BLaER1 (cell line): ENCODE measurements around the gene STK35.

Experiments used
- H3K27ac ChIP-seq: shearing (Covaris generic); formaldehyde crosslinking; 2 replicates; pipeline ENCODE4 v1.8.1; 2022
- H3K27me3 ChIP-seq: shearing (Covaris generic); formaldehyde crosslinking; 2 replicates; pipeline ENCODE4 v1.8.1; 2022
- H3K36me3 ChIP-seq: shearing (Covaris generic); formaldehyde crosslinking; 2 replicates; pipeline ENCODE4 v1.8.1; 2022
- H3K4me1 ChIP-seq: shearing (Covaris generic); formaldehyde crosslinking; 2 replicates; pipeline ENCODE4 v1.8.1; 2022
- H3K4me2 ChIP-seq: shearing (Covaris generic); formaldehyde crosslinking; 2 replicates; pipeline ENCODE4 v1.8.1; 2022
- H3K4me3 ChIP-seq: shearing (Covaris generic); formaldehyde crosslinking; 2 replicates; pipeline ENCODE4 v1.8.1; 2022
- H3K9ac ChIP-seq: shearing (Covaris generic); formaldehyde crosslinking; 2 replicates; pipeline ENCODE4 v1.8.1; 2022
- H3K9me3 ChIP-seq: shearing (Covaris generic); formaldehyde crosslinking; 2 replicates; pipeline ENCODE4 v1.8.1; 2022
- H4K20me1 ChIP-seq: shearing (Covaris generic); formaldehyde crosslinking; 2 replicates; pipeline ENCODE4 v1.8.1; 2022
- Cebpa-rat ChIP-seq: shearing (Covaris generic); IDR thresholded peaks from 2 replicates; pipeline ENCODE4 v1.8.1; 2022

Gene STK35

DNA sequence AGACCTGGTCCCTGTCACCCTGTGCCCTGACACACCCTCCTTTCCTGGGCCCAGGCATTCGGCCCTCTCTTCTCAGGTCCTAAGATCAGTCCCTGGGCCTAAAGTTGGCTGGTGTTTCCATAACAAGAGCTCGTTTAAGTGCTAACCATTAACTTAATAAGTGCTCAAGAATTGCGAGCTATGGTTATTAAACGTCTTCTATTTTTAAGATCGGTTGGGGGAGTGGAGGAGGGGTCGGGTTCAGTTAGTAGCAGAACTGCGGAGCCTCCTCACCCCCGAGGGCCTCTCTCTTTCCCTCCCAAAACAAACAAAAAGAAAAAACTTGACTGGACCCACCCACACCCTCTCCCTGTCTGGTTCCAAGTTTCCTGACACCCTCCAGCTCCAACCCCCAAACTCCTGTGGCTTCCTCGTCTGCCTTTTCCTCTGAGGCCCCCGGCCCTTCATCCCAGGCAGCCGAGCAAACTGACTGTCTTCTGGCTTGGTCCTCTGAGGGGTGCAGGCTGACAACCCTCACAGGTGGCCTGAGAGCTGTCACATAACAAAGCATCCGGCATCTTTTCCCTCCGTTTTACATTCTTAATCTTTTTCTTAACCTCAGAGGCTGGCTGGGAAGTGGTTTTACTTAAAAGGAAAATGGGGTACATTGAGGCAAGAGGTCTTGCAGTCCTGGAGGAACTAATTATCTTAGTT, 2.0 kb downstream of the STK35 start:
- Histone ChIP-seq H3K27me3 (no peaks in the 10 kb centered on the region), H3K4me3 (peak overlapping the region; percentile 96), H3K36me3 (peaks cover 38% of the 10 kb centered on the region), H3K9ac (peak overlapping the region; percentile 98), H4K20me1 (peaks cover 59% of the 10 kb centered on the region), H3K4me1 (peaks cover 54% of the 10 kb centered on the region), H3K4me2 (peak overlapping the region; percentile 95), H3K27ac (peak overlapping the region; percentile 99), H3K9me3 (no peaks in the 10 kb centered on the region)
- TF ChIP-seq Cebpa-rat = no peak

DNA sequence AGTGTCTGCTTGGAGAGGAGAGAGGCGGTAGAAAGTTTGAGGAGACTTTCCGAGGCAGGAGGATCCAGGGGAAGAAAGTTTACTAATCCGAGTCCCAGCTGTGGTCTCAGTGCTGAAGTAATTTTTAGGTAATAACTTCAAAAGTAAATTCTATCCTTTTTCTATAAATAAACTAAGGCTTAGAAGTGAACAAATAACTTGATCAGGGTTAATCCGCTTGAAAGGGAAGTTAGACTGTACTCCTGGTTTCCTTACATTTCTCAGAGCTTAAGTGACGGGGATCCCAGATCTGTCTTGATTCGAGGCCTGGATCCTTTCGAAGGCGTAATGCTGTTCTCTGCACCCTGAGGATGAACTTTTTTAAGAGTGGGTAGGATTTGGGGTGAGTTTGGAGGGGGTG, 2.6 kb downstream of the STK35 start:
- H3K9me3 ChIP-seq = no peaks in the 10 kb centered on the region
- H3K4me3 ChIP-seq = peak overlapping the region; percentile 96
- H3K36me3 ChIP-seq = peaks cover 43% of the 10 kb centered on the region
- peak overlapping the region; percentile 95 for H3K4me2 ChIP-seq
- peak overlapping the region; percentile 98 for H3K9ac ChIP-seq
- H3K27me3 ChIP-seq = no peaks in the 10 kb centered on the region
- TF ChIP-seq Cebpa-rat = no peak
- H4K20me1 ChIP-seq = peaks cover 65% of the 10 kb centered on the region
- peak overlapping the region; percentile 99 for H3K27ac ChIP-seq
- peaks cover 60% of the 10 kb centered on the region for H3K4me1 ChIP-seq

DNA sequence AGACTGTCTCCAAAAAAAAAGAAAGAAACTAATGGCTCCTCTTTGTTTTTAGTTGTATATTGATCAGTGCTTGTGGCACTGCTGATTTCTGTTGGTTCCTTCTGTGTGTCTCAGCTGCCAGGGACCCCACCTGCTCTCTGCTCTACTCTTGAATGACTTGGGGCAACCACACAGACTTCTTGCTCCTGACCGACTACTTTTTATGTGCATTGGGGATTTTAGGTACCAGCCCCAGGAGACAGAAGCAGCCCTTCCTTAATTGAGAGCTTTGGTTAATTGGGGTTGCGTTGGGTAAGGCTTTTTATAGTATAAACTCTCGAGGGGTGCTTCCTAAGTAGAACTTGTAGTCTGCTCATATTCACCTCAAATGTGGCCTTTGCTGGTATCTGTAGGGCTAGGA, 6.9 kb downstream of the STK35 start:
- Histone ChIP-seq H3K27ac (no peak overlapping the region), H3K4me3 (no peak overlapping the region), H3K27me3 (no peaks in the 10 kb centered on the region), H3K4me2 (peak overlapping the region; percentile 95), H3K36me3 (peaks cover 74% of the 10 kb centered on the region), H4K20me1 (peaks cover 100% of the 10 kb centered on the region), H3K9me3 (no peaks in the 10 kb centered on the region), H3K4me1 (peaks cover 93% of the 10 kb centered on the region), H3K9ac (peak overlapping the region; percentile 20; the same call in 1 of the 2 replicates)
- TF ChIP-seq Cebpa-rat = no peak

DNA sequence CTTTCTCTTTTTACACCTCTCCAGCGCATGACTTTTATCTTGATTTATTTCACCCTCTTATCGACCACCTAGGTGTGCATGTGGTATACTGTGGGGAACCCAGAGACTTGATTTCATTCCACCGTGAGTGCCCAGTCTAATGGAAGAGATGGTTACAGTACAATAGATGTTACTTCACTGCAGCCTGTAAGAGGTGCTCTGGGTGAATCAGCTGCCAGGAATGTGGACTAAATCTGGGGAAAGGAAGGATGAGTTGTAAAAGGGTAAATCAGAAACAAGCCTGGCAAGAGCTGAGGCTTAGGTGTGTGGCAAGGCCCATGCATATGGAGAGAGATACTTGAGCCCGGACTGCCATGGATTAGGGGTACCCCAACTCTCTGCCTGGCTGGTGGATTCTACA, 7.4 kb downstream of the STK35 start:
- Histone ChIP-seq H3K27ac (no peak overlapping the region), H4K20me1 (peaks cover 100% of the 10 kb centered on the region), H3K4me2 (peak overlapping the region; percentile 95), H3K9me3 (no peaks in the 10 kb centered on the region), H3K4me3 (no peak overlapping the region), H3K36me3 (peaks cover 79% of the 10 kb centered on the region), H3K27me3 (no peaks in the 10 kb centered on the region), H3K4me1 (peaks cover 98% of the 10 kb centered on the region), H3K9ac (no peak overlapping the region)
- TF ChIP-seq Cebpa-rat = no peak

DNA sequence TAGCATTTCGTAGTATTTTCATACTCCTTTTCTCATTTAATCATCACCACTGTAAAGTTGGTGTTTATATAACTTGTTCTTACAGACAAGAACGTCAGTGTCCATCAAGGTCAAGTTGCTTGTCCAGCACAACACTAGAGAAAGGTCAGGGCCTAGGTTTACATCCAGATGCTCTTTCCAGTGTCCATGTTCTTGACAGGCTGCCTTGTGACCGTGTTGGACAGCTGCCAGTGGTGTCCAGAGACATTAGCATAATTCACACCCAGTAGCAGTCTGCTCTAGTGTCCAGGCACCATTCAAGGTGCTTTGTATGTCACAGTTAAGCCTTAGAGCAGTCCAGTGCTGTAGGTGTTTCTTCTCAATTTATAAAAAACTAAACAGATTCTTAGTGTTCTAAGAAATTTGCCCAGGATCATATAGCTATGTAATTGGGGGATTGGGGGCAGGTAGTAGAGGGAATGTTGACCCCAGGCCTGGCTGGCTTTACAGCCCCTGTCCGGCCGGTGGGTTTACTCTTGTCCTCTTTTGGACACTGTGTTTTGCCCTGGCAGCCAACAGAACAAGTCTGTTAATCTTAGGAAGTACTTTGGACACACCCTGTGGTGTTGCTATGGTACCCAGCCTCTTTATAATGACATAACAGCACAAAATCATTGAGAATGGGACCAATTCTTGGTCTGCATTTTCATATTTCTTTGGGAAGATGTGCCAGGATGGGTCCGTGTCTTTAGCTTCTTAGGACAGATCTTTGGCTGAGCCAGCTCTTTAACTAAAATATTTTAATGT, 8.0 kb downstream of the STK35 start:
- H3K4me2 ChIP-seq = peak overlapping the region; percentile 95; the same call in 1 of the 2 replicates
- no peak overlapping the region for H3K9ac ChIP-seq
- peaks cover 99% of the 10 kb centered on the region for H3K4me1 ChIP-seq
- H4K20me1 ChIP-seq = peaks cover 100% of the 10 kb centered on the region
- H3K27me3 ChIP-seq = no peaks in the 10 kb centered on the region
- no peaks in the 10 kb centered on the region for H3K9me3 ChIP-seq
- H3K27ac ChIP-seq = no peak overlapping the region
- TF ChIP-seq Cebpa-rat = no peak
- H3K36me3 ChIP-seq = peaks cover 83% of the 10 kb centered on the region
- no peak overlapping the region for H3K4me3 ChIP-seq

DNA sequence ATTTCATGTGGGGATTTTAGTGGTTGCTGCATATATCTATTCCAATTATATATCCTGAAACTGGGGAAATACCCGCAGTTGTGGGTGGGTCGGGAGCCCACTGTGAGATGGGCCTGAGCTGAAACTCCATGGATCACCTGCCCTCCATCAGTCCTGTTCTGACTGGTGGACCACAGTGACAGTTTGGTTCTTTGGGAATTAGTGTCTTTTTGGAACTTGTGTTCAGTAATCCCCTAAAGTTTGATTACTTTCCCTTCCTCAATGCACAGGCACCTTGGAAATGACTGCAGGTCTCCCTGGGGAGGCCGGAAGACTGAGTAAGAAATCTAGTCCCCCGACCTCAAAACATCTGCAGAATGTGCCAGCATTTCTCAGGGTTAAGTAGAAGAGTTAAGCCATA, 11.3 kb downstream of the STK35 start:
- H3K27ac ChIP-seq = no peak overlapping the region
- no peaks in the 10 kb centered on the region; the same call in 1 of the 2 replicates for H3K9me3 ChIP-seq
- peaks cover 67% of the 10 kb centered on the region for H3K4me1 ChIP-seq
- H3K27me3 ChIP-seq = no peaks in the 10 kb centered on the region
- peaks cover 80% of the 10 kb centered on the region for H3K36me3 ChIP-seq
- H3K9ac ChIP-seq = no peak overlapping the region
- TF ChIP-seq Cebpa-rat = no peak
- H3K4me2 ChIP-seq = peak overlapping the region; percentile 20; the same call in 1 of the 2 replicates
- no peak overlapping the region for H3K4me3 ChIP-seq
- peaks cover 100% of the 10 kb centered on the region for H4K20me1 ChIP-seq

DNA sequence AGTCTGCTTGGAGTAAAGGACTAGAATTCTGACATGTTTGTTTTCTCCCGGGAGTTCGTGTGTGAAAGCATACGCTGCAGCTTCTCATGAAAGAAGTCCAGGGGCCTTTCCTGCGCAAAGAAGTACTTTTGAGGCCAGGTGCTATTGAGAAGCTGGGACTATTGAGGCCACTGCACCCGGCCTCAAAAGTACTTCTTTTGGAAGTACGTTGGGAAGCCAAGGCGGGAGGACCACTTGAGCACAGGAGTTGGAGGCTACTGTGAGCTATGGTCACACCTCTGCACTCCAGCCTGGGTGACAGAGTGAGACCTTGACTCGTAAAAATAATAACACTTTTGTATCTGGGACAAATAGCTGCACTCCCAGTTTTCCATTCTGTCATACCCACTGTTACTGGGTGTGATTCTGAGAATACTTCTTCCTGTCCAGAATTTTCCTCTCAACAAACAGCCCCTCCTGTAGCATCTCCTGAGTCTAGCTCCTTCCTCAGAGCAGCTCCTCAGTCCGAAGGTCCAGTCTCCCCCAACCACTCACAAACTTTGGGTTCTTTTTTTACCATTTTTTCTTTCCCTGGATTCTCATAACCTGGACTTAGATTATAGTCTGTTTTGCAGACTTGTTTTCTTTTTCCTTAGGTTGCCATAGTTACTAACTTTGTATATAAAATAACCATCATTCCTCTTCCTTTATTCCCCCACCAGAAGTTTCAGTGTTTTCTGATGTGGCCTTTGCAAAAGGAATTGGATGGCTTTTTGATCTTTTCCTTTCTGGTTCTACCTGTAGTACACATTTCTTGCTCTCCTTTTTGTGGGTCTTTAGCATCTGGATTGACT, 12.7 kb downstream of the STK35 start:
- Histone ChIP-seq H3K4me2 (peak overlapping the region; percentile 20; the same call in 1 of the 2 replicates), H4K20me1 (peaks cover 97% of the 10 kb centered on the region), H3K9ac (no peak overlapping the region), H3K27me3 (no peaks in the 10 kb centered on the region), H3K36me3 (peaks cover 85% of the 10 kb centered on the region), H3K27ac (no peak overlapping the region), H3K9me3 (no peaks in the 10 kb centered on the region; the same call in 1 of the 2 replicates), H3K4me3 (no peak overlapping the region), H3K4me1 (peaks cover 54% of the 10 kb centered on the region)
- no peak for TF ChIP-seq Cebpa-rat

DNA sequence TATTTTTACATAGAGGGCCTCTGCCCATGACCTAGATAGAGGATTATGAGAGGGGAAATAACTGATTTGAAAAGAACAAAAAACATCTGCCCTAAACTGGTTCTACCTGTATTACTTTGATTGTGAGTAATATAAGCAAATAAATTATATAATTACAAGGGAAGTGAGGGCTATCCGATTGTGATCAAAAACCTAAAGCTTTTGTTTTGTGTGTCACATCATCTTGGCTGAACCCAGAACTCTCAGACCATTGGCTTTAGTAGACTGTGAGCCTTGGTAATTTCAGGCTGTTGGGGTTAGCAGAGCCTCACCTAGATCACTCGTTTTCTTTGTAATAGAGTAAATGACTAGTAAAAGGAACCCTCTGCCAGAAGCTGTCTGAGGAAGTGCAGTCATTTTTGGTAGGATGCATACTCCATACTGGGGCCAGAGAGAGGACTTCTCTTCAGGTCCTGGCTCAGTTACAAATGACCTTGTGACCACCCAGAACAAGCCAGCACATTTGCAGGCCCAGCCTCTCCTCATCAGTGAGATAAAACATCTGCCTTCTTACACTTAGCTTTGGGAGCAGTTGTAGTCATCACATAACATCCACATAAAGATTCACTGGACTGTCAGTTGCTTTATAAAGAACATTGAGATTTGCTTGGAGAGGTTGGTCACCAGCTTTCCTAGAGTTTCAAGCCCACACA, 13.5 kb downstream of the STK35 start:
- Histone ChIP-seq H3K4me1 (peaks cover 52% of the 10 kb centered on the region), H4K20me1 (peaks cover 97% of the 10 kb centered on the region), H3K36me3 (peaks cover 90% of the 10 kb centered on the region), H3K4me2 (no peak overlapping the region), H3K4me3 (no peak overlapping the region), H3K27ac (no peak overlapping the region), H3K9me3 (no peaks in the 10 kb centered on the region; the same call in 1 of the 2 replicates), H3K27me3 (no peaks in the 10 kb centered on the region; the same call in 1 of the 2 replicates), H3K9ac (no peak overlapping the region)
- no peak for TF ChIP-seq Cebpa-rat
